A172 (cell line): ENCODE measurements around the gene ELANE. TPM values are rescaled to one million over a fixed set of nuclear protein-coding genes. Genes with fewer than 3 reads are reported as not detected.

Experiments used
- DNase-seq: peaks from one replicate; pipeline ENCODE4 v3.0.0-alpha.2; 2015; ENCODE audit warnings: low spot score
- total RNA-seq: library from RNA; depleted of rRNA; stranded (reverse); fragments of >200 nt; shearing (Covaris generic); gene quantifications from 2 replicates; pipeline ENCODE4 v1.2.3, GENCODE V29; 2014; rRNA removed

Gene ELANE
- total RNA-seq, 1 experiment from 2014 or later = not detected

DNA sequence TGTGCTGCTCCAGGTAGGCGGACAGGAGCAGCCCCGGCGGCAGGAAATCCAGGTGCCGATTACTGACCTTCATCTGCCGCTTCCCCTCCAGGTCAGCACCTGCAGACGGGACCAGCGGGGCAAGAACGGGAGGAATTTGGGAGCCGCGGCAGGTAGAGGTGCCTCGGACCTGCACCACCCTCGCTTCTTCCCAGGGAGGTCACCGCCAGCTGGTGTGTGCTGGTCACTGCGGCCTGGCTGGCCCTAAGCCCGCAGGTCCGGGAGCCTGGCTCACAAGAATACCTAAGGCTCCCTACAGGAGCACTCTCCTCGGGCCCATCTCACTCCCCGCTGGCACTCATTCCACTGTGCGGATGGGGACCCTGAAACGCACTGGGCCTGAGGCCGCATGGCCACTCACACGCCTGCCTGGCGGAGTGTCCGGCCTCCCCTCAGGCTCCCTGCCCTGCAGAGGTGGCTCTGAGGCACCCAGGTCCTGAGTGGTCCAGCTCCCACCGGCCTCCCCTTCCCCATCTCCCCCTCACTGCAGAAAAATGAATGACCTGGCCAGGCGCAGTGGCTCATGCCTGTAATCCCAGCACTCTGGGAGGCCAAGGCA is 45.4 kb downstream of the ELANE start:
- no peak for DNase-seq

DNA sequence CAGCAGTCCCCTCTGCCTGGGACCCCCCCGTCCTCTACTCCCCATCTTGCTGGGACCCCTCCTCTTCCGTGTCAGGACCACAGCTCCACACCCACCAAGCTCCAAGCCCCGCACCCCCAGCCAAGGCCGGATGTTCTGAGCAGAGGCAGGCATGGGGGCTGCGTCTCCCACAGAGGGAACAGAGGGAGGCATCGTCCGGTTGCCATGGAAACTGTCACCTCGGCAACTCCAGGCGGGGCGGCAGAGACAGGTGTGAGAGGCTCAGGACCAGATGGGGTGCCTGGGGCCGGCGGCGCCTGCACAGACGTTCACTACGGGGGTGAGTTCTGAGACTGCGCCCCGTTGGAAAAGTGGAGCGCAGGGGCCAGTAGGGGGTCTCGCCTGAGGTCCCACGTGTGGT is 46.6 kb downstream of the ELANE start:
- no peak for DNase-seq

DNA sequence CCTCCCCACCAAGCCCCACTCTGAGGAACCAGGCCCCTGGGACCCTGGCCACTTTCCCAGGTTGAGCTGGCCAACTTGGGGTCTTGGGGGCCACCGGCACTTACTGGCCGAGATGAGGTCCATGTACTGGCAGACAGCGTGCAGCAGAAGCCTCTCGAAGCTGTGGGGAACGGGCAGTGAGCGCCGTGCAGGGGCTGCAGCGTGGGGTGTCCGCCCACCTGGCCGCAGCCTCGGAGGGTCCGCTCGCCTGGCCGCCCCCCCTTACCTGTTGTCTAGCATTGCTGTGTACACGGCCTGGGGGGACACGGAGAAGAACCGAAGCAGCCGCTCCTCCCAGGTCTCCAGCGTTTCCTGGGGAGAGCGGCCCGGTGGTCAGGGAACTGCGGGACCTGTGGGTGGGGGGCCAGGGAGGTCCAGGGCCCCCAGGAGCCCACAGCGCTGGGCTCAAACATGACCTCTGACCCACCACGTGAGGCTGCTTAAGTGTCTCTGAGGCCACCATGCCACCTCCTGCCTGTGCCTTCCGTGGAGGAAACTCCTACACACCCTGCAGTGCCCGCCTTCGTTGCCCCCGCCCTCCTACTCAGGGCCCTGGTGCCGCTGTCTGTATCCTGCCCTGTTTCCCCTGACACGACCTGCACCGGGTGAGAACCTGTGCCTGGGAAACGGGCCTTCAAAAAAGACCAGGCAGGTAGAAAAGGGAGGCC is 47.4 kb downstream of the ELANE start:
- DNase-seq = no peak

DNA sequence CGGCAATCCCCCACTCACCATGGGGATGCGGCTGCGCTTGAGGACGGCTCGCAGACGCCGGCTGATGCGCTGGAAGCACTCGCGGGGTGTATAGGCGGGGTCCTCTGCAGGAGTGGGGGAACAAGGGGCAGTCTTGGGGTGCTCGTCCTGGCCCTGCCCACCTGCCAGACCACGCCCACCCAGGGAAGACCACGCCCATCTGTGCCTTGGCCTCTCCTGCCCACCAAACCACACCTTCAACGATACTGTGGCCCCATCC is 47.9 kb downstream of the ELANE start:
- no peak for DNase-seq

DNA sequence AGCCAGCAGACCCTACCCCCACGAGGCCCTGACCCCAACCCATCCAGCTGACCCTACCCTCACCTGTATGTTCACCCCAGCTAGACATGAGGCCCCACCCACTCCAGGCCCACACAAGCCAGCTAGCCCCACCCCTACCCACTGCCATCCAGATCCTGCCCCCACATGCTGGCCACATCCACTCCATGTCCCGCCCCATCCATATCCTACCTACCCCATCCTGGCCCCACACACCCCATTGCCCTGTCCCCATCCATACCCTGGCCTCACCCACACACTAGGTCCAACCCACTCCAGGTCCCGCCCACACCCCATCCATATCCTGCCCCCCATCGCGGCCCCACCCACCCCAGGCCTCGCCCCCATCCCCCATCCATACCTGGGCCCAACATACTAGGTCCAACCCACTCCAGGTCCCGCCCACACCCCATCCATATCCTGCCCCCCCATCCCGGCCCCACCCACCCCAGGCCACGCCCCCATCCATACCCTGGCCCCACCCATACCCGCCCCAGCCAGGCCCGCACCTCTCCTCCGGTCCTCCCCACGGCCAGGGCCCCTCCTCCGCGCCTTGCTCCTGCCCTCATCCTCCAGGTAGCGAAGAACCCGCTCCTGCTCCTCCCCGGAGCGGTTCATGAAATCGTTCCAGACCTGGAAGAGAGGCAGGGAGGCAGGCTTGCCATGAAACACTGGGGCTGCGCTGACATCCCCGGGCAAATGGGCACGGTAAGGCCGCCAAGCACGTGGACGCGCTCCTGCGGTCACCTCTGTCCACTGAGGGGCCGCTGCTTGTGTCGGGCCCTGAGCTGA is 48.4 kb downstream of the ELANE start:
- DNase-seq = peak; percentile 40

DNA sequence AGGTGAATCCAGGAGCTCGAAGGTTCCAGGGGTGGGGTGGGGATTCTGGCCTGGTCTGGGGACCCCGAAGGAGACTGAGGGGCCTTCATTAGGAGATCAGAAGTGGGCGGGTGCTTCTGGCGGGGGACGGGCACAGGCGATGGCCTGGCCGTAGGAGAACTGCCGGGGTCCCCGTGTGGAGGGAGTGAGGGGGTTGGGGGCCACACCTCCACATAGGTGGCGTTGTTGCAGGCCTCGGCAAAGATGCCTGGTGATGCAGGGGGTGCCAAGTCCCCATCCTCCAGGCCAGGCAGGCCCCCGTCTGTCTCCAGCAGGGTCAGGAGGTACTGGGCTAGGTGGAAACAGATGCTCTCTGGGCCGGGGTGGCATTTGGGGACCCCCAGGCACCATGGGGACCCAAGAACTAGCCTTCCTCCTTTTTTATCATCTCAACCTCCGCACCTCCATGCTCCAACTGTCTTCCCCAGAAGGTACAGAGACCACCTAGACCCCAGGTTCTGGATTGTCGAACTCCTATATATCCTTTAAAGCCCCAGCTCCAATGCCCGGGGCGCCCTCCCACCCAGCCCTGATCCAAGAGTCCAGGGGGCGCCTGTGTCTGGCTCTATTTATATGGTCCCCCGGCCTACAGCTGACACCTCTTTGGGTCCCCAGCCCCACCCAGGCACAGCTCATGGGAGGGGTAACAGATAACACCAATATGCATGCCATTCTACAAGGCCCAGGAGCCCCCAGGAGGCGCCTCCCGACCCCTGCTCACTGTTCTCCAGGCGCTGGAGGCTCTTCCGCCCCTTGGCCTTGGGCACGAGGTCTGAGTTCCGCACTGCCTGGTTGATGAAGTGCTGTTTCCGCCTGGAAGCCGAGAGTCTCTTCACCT is 49.4 kb downstream of the ELANE start:
- DNase-seq = no peak

DNA sequence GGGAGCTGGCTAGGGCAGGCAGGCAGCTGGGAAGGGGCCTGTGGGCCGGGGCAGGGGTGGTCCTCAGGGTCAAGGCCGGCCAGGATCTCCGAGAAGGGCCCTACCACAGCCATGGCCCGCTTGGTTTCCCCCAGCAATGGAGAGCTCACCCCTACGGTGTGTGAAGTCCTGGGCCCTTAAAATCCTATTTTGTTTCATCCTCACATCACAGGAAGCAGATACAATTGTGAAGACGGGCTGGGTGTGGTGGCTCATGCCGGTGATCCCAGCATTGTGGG is 49.9 kb downstream of the ELANE start:
- DNase-seq = no peak

DNA sequence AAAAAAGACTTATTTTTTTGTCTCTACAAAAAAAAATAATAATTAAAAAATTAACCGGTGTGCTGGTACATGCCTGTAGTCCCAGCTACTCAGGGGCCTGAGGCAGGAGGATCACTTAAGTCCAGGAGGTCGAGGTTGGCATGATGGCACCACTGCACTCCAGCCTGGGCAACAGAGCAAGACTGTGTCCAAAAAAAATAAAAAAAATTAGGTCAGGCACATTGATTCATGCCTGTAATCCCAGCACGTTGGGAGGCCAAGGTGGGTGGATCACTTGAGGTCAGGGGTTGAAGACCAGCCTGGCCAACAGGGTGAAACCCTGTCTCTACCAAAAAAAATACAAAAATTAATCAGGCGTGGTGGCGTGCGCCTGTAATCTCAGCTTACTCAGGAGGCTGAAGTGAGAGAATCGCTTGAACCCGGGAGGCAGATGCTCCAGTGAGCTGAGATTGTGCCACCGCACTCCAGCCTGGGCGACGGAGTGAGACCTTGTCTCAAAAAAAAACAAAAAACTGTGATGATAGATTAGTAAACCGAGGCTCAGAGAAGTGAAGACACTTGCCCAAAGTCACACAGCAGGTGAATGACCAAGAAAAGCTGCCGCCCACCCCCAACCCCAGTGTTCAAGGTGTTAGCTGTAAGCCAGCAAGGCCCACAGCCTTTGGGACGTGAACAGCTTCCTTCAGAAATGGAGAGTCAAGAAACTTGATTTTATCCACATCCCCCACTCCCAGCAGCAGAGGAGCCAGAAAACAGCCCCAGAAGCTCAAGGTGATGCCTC is 50.5 kb downstream of the ELANE start:
- no peak for DNase-seq

DNA sequence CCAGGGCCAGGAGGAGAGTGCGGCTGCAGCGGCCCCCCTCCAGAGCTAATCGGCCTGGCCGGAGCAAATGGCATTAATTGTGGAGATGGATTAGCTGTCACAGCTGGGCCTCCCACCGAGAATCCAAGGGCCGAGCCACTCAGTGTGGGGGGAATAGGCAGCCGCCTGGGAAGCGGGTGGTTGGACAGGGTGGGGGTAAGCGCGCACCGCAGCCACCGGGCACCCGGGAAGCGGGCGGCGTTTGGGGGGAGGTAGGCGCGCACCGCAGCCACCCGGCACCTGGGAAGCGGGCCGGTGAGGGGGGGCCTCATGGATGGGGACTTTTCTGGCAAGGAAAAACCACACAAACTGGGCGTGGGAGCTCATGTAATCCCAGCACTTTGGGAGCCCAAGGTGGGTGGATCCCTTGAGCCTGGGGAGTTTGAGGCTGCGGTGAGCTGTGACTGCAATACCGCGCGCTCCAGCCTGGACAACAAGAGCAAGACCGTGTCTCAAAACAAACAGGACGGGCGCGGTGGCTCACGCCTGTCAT is 51.2 kb downstream of the ELANE start:
- peak; percentile 74 for DNase-seq

DNA sequence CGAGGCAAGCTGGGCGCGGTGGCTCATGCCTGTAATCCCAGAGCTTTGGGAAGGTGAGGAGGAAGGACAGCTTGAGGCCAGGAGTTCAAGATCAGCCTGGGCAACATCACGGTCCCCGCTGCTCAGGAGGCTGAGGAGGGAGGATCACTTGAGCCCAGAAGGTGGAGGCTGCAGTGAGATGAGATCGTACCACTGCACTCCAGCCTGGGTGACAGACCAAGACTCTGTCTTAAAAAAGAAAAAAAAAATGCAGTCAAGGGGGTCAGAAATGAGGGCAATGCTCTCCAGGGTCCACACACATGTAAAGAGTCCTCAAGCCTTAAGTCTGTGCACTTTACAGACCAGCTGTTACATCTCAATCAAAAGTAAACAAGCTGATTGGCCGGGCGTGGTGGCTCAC is 52.4 kb downstream of the ELANE start:
- no peak for DNase-seq

Other genes with a start within 250 kb of the ELANE start
- 42.7 and 58.4 TPM in 2 replicates for gene POLRMT, start 218.8 kb upstream of the ELANE start, total RNA-seq
- 0.17 TPM in 1 of 2 replicates, not detected in the other for gene FGF22, start 212.4 kb upstream of the ELANE start, total RNA-seq
- gene RNF126, start 189.1 kb upstream of the ELANE start, total RNA-seq = 40.9 and 62.4 TPM in 2 replicates
- 267 and 269 TPM in 2 replicates for gene FSTL3, start 175.9 kb upstream of the ELANE start, total RNA-seq
- gene PRSS57, start 156.9 kb upstream of the ELANE start, total RNA-seq = not detected in 2 replicates
- 42.9 and 47.9 TPM in 2 replicates for gene PALM, start 143.4 kb upstream of the ELANE start, total RNA-seq
- 58.6 and 86.2 TPM in 2 replicates for gene MISP, start 101.2 kb upstream of the ELANE start, total RNA-seq
- 171 and 174 TPM in 2 replicates for gene PTBP1, start 54.9 kb upstream of the ELANE start, total RNA-seq
- 7.5 and 12.7 TPM in 2 replicates for gene PLPPR3, start 30.3 kb upstream of the ELANE start, total RNA-seq
- 0.36 TPM in 1 of 2 replicates, not detected in the other for gene AZU1, start 24.5 kb upstream of the ELANE start, total RNA-seq
- 0.14 and 0.16 TPM in 2 replicates for gene PRTN3, start 11.3 kb upstream of the ELANE start, total RNA-seq
- gene CFD, start 7.4 kb downstream of the ELANE start, total RNA-seq = 14.4 and 16.2 TPM in 2 replicates
- gene MED16, start 40.9 kb downstream of the ELANE start, total RNA-seq = 15.2 and 17.2 TPM in 2 replicates
- not detected in 2 replicates for gene RNU6-9, start 41.2 kb downstream of the ELANE start, total RNA-seq
- 23.0 and 29.7 TPM in 2 replicates for gene R3HDM4, start 60.9 kb downstream of the ELANE start, total RNA-seq
- not detected in 2 replicates for gene KISS1R, start 65.0 kb downstream of the ELANE start, total RNA-seq
- gene ARID3A, start 73.7 kb downstream of the ELANE start, total RNA-seq = 2.4 and 4.4 TPM in 2 replicates
- 41.8 and 42.6 TPM in 2 replicates for gene WDR18, start 132.0 kb downstream of the ELANE start, total RNA-seq
- 0.38 TPM in 1 of 2 replicates, not detected in the other for gene GRIN3B, start 148.1 kb downstream of the ELANE start, total RNA-seq
- gene TMEM259, start 168.8 kb downstream of the ELANE start, total RNA-seq = 104 and 131 TPM in 2 replicates
- not detected in 2 replicates for gene RNU6-2, start 169.2 kb downstream of the ELANE start, total RNA-seq
- 219 and 243 TPM in 2 replicates for gene CNN2, start 174.3 kb downstream of the ELANE start, total RNA-seq
- gene ABCA7, start 187.8 kb downstream of the ELANE start, total RNA-seq = 5.1 and 8.6 TPM in 2 replicates
- 3.1 and 4.9 TPM in 2 replicates for gene ARHGAP45, start 214.9 kb downstream of the ELANE start, total RNA-seq
- gene POLR2E, start 243.1 kb downstream of the ELANE start, total RNA-seq = 265 and 318 TPM in 2 replicates